Heart right ventricle (tissue), 16 donors: ENCODE data around the gene MEI1. TPM values are rescaled to one million over a fixed set of nuclear protein-coding genes. Genes with fewer than 3 reads are reported as not detected.
"Not testable (repeated sequence)": the region's sequence is repeated elsewhere in the genome, so short reads cannot be mapped to it uniquely, and the experiment has no call there.

Experiments used
- ATAC-seq, 8 donors: fragments of 200-7000 bp; cut with Tn5 transposase; one replicate each; pipeline ENCODE4 v1.9.1; 2020; ENCODE audit warnings: mild to moderate bottlenecking in 8 of 8, moderate library complexity in 8 of 8, moderate number of reproducible peaks in 1 of 8
- DNase-seq, 2 donors: peaks; one replicate each; pipeline ENCODE4 v3.0.0-alpha.2; 2020
- H3K27ac ChIP-seq, 10 donors: fragments of 200-600 bp; sonication (generic) in 2 of 10; one replicate each; pipeline versions ENCODE4 v1.5.0 to v1.8.0; 2020 to 2022; ENCODE audit warnings: mild to moderate bottlenecking in 3 of 10
- H3K27me3 ChIP-seq, 7 donors: fragments of 200-600 bp; one replicate each; pipeline ENCODE4 v1.8.0; 2021 to 2022; ENCODE audit warnings: mild to moderate bottlenecking in 2 of 7
- H3K36me3 ChIP-seq, 9 donors: fragments of 200-600 bp; sonication (generic) in 1 of 9; one replicate each; pipeline versions ENCODE4 v1.5.0 to v1.8.0; 2020 to 2022; ENCODE audit warnings: mild to moderate bottlenecking in 2 of 9
- H3K4me1 ChIP-seq, 9 donors: fragments of 200-600 bp; sonication (generic) in 1 of 9; one replicate each; pipeline versions ENCODE4 v1.5.0 to v1.8.0; 2020 to 2022; ENCODE audit warnings: mild to moderate bottlenecking in 4 of 9
- H3K4me3 ChIP-seq, 10 donors: fragments of 200-600 bp; sonication (generic) in 2 of 10; one replicate each; pipeline versions ENCODE4 v1.5.0 to v1.8.0; 2020 to 2022; ENCODE audit warnings: mild to moderate bottlenecking in 7 of 10, moderate library complexity in 2 of 10
- H3K9me3 ChIP-seq, 11 donors: fragments of 200-600 bp in 10 of 11; sonication (generic) in 2 of 11; one replicate each; pipeline versions ENCODE4 v1.5.0 to v1.8.0; 2013 to 2022; ENCODE audit warnings: mild to moderate bottlenecking in 2 of 11, control low read depth in 1 of 11, moderate library complexity in 1 of 11
- WGBS, 2 donors: extraction: QIAGEN DNeasy Blood & Tissue Kit; methylation state at CpG; one replicate each; pipeline ENCODE4 v1.1.7; 2013; ENCODE audit warnings: inconsistent platforms in 1 of 2; 5-methylcytosine and 5-hydroxymethylcytosine counted together
- intact Hi-C, 10 donors: fragments of 100-400 bp; cut with DNase I; formaldehyde crosslinking; loops; one replicate each; pipeline versions ENCODE4 v1.11.1 to v1.14.2; 2022
- polyA plus RNA-seq, 2 donors: library from polyadenylated mRNA; stranded (reverse); fragments of 200-250 nt; gene quantifications; one replicate each; pipeline ENCODE4 v1.2.3, GENCODE V29; 2013
- total RNA-seq, 10 donors: library from RNA; stranded (reverse); fragmentation: NEBNext Ultra II Directional in 3 of 10; extraction: Animal tissue kit (Norgen Biotek cat#: 25700) in 3 of 10; gene quantifications; one replicate each; pipeline versions ENCODE4 v1.2.1 to v1.2.4, GENCODE V29; 2021 to 2023
- TF ChIP-seq, protein P1 (sequence below), 9 donors: fragments of 200-600 bp; sonication (generic) in 2 of 9; IDR thresholded peaks; one replicate each; pipeline versions ENCODE4 v1.5.0 to v1.8.0; 2021 to 2022; ENCODE audit warnings: antibody characterized with exemption in 9 of 9, mild to moderate bottlenecking in 5 of 9, moderate library complexity in 1 of 9
- donor health status: Arrhythmogenic right ventricular cardiomyopathy.
- donor health status: ischemic (EF 13 %, LVEDD 7.1; RV severe dilation, severe dysfunction).
- donor health status: healthy with polysubstance abuse.
- donor health status: DM: no; HTN: yes; CAD: no.
- donor health status: DM: no; HTN: no; CAD: no.
- donor health status: ischemic (EF 25% LVEDD 6.9; RV normal size, moderate dysfunction).
- donor health status: ischemic (EF 25% LVEDD 5.7; RV mildly dilated, moderate dysfunction).
- donor health status: healthy.
- donor health status: DM: yes; HTN: yes; CAD: no.
- donor health status: Ischemic cardiomyopathy.
- donor health status: ischemic (EF 35%, LVEDD 5.7; RV mildly dilated, moderate dysfunction).
- donor health status: nonischemic (EF 11% LVEDD 7.7; RV severe dilation, severe dysfunction).
- donor health status: DM: yes; HTN: yes; CAD: no.
- donor health status: PGD.
- donor health status: ischemic (EF 29% LVEDD 5.4; RV normal size, mild dysfunction).
- donor health status: nonischemic (EF 23%, LVEDD 6.1; RV moderate dilation, normal function).

The MEI1 gene
- total and polyA plus RNA-seq, 12 donors = 0.37 to 1.9 (median 0.71) TPM; not detected in 3

DNA sequence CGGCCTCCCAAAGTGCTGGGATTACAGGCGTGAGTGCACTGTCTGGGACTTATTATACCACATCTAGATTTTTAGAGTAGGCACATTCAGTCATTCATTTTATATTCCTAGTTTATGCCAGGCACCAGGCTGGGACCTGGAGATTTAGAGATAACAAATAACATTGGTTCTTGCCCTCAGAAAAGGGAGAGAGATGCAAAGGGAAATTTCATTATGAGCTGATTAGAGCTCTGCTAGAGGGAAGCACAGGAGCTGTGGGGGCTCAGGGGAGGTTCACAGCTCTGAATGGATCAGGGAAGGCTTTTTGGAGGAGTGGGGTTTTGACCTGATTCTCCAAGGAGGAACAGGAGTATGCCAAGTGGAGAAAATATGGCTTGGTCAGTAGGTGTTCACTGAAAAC is 32.3 kb downstream of the MEI1 start:
- TF ChIP-seq, protein P1, sequence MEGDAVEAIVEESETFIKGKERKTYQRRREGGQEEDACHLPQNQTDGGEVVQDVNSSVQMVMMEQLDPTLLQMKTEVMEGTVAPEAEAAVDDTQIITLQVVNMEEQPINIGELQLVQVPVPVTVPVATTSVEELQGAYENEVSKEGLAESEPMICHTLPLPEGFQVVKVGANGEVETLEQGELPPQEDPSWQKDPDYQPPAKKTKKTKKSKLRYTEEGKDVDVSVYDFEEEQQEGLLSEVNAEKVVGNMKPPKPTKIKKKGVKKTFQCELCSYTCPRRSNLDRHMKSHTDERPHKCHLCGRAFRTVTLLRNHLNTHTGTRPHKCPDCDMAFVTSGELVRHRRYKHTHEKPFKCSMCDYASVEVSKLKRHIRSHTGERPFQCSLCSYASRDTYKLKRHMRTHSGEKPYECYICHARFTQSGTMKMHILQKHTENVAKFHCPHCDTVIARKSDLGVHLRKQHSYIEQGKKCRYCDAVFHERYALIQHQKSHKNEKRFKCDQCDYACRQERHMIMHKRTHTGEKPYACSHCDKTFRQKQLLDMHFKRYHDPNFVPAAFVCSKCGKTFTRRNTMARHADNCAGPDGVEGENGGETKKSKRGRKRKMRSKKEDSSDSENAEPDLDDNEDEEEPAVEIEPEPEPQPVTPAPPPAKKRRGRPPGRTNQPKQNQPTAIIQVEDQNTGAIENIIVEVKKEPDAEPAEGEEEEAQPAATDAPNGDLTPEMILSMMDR (IDR thresholded peaks at IDR 0.05) = no peak
- intact Hi-C loops = no loop called here

DNA sequence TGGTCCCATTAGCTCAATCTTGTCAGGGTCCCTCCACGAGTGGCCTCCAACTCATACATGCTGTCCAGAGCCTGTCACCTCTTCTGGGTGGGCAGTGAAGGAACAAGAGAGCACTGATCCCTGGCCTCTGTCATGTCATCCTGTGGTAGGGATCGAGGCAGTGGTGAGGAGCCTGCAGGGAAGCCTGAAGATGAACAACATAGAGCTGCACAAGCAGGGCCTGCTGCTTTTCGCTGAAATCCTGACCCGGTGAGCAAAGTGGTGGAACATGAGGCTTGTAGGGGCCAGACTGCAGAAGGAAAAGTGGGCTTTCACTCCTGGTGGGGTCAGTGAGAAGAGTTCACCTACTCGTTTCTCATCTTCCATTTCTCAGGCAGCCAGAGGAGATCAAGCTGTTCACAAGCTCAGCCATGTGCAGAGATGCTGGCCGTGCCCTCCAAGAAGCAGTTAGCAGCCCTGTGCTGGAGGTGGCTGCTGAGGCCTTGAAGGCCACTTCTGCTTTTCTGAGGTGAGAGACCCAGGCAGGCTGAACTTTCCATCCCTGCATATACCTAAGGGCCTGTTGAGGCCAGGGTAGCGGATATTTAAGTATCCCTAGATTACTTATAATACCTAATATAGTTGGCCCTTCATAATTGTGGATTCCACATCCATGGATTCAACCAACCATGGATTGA is 32.9 kb downstream of the MEI1 start:
- TF ChIP-seq, protein P1 (IDR thresholded peaks at IDR 0.05) = no peak
- H3K27ac ChIP-seq = no peak overlapping the region
- no peaks in the 10 kb centered on the region for H3K4me1 ChIP-seq
- H3K36me3 ChIP-seq = no peaks in the 10 kb centered on the region
- intact Hi-C loops = no loop called here
- DNase-seq (no peak), ATAC-seq (no peak)
- 89 to 90% methylated on average over 7 of the region's 7 CpGs for WGBS, 2 donors
- H3K9me3 ChIP-seq = no peaks in the 10 kb centered on the region
- H3K27me3 ChIP-seq = no peaks in the 10 kb centered on the region
- H3K4me3 ChIP-seq = no peak overlapping the region

More for the DNA sequence above, 32.3 kb downstream of the MEI1 start:
- ATAC-seq (no peak), DNase-seq (no peak)
- no peak overlapping the region for H3K4me3 ChIP-seq
- no peaks in the 10 kb centered on the region for H3K9me3 ChIP-seq
- no peaks in the 10 kb centered on the region for H3K4me1 ChIP-seq
- no peaks in the 10 kb centered on the region for H3K36me3 ChIP-seq
- 94 to 96% methylated on average over 2 of the region's 2 CpGs for WGBS, 2 donors
- H3K27me3 ChIP-seq = no peaks in the 10 kb centered on the region
- no peak overlapping the region for H3K27ac ChIP-seq

DNA sequence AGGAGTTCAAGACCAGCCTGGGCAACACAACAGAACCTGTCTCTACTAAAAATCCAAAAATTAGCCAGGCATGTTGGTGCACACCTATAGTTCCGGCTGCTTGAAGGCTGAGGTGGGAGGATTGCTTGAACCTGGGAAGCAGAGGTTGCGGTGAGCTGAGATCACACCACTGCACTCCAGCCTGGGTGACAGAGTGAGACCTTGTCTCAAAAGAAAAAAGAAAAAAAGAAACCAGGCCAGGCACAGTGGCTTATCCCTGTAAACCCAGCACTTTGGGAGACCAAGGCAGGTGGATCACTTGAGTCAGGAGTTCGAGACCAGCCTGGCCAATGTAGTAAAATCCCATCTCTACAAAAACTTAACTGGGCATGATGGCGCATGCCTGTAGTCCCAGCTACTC is 33.9 kb downstream of the MEI1 start:
- H3K9me3 ChIP-seq, H3K27ac ChIP-seq, H3K27me3 ChIP-seq, H3K4me1 ChIP-seq, intact Hi-C loops, H3K36me3 ChIP-seq, DNase-seq, H3K4me3 ChIP-seq, ATAC-seq: not testable (repeated sequence)
- 95 to 99% methylated on average over 4 of the region's 4 CpGs for WGBS, 2 donors

DNA sequence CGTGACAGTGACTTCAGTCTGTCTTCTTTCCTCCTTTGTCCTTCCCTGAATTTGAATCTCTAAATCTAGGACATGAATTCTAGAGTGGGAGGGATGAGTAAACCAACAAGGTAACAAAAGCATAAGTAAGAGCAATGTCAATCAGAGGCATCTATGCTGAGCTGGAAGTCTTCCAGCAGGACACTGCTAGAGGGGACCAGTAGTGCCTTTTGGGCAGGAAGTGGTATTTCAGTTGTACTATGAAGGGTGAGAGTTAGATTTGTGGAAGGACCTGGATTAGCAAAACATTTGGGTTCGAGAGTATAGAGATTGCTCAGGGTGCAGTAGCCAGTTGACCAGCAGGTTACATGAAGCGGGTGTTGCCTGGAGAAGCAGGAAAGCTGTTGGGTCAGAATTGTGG is 40.3 kb downstream of the MEI1 start:
- TF ChIP-seq, protein P1 (IDR thresholded peaks at IDR 0.05) = no peak
- DNase-seq (no peak), ATAC-seq (no peak)
- intact Hi-C loops = no loop called here
- Histone ChIP-seq H3K36me3 (no peaks in the 10 kb centered on the region), H3K4me3 (no peak overlapping the region), H3K27ac (no peak overlapping the region), H3K4me1 (no peaks in the 10 kb centered on the region), H3K9me3 (no peaks in the 10 kb centered on the region), H3K27me3 (no peaks in the 10 kb centered on the region)
- WGBS, 2 donors = 85 to 92% methylated on average over 3 of the region's 3 CpGs

DNA sequence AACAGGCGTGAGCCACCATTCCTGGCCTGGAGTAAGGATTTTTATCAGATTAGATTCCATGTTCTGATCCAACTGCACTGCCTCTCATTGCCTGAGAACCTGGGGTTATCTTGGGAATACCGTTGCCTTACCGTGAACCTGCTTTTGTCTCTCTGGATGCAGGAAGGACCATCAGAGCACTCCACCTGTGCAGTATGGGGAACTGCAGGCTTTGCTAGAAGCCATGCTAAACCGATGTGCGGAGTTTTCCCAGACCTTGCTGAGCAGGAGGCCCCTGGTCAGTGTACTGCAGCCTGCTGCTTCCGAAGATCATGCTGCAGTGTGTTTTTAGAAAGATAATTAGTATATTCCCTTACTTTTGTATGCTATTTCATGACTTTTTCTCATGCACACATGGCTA is 43.6 kb downstream of the MEI1 start:
- ATAC-seq (no peak), DNase-seq (no peak)
- WGBS, 2 donors = 51 to 57% methylated on average over 6 of the region's 6 CpGs
- Histone ChIP-seq H3K4me1 (no peaks in the 10 kb centered on the region), H3K9me3 (no peaks in the 10 kb centered on the region), H3K4me3 (no peak overlapping the region), H3K27me3 (peaks cover 0 to 10% (median 0%) of the 10 kb centered on the region in 7 donors), H3K27ac (no peak overlapping the region), H3K36me3 (no peaks in the 10 kb centered on the region)
- TF ChIP-seq, protein P1 (IDR thresholded peaks at IDR 0.05) = no peak
- intact Hi-C loops = loop anchor here in 1 of 10 donors (10.0 kb wide), 1 partner anchor 112 kb away; no protein-coding TSS in a partner anchor
